HG02798 (cell line): ENCODE measurements around the gene SERINC5.
"Not testable (repeated sequence)": the region's sequence is repeated elsewhere in the genome, so short reads cannot be mapped to it uniquely, and the experiment has no call there.

Experiments used
- ATAC-seq: cut with Tn5 transposase; IDR thresholded peaks from one replicate; pipeline ENCODE4 v1.9.1; 2021; ENCODE audit warnings: mild to moderate bottlenecking; ENCODE audit not compliant: unreplicated experiment, poor library complexity

SERINC5 gene

GRCh38 chr5:80205846-80206245, 50.0 kb downstream of the SERINC5 start:
- no peak for ATAC-seq

GRCh38 chr5:80204808-80205614, 50.8 kb downstream of the SERINC5 start:
- ATAC-seq: no peak

GRCh38 chr5:80201763-80202162, 54.1 kb downstream of the SERINC5 start:
- ATAC-seq: not testable (repeated sequence)

- ATAC-seq: no peak
Measured at GRCh38 chr5:80198920-80199319, 56.9 kb downstream of the SERINC5 start.

GRCh38 chr5:80198399-80198798, 57.4 kb downstream of the SERINC5 start:
- no peak for ATAC-seq

- ATAC-seq: no peak
Measured at GRCh38 chr5:80195837-80196400, 59.9 kb downstream of the SERINC5 start.

GRCh38 chr5:80194468-80194867, 61.4 kb downstream of the SERINC5 start:
- no peak for ATAC-seq

GRCh38 chr5:80193401-80193800, 62.4 kb downstream of the SERINC5 start:
- ATAC-seq: no peak

GRCh38 chr5:80192507-80193241, 63.2 kb downstream of the SERINC5 start:
- ATAC-seq: no peak

GRCh38 chr5:80191991-80192398, 63.9 kb downstream of the SERINC5 start:
- ATAC-seq: no peak

- no peak for ATAC-seq
Measured at GRCh38 chr5:80191397-80191796, 64.5 kb downstream of the SERINC5 start.

GRCh38 chr5:80190960-80191359, 64.9 kb downstream of the SERINC5 start:
- no peak for ATAC-seq

- no peak for ATAC-seq
Measured at GRCh38 chr5:80189701-80190100, 66.1 kb downstream of the SERINC5 start.

GRCh38 chr5:80189201-80189600, 66.6 kb downstream of the SERINC5 start:
- no peak for ATAC-seq

- no peak for ATAC-seq
Measured at GRCh38 chr5:80187421-80188090, 68.3 kb downstream of the SERINC5 start.

GRCh38 chr5:80185535-80185934, 70.3 kb downstream of the SERINC5 start:
- not testable (repeated sequence) for ATAC-seq

- no peak for ATAC-seq
Measured at GRCh38 chr5:80185095-80185494, 70.8 kb downstream of the SERINC5 start.

GRCh38 chr5:80184235-80185023, 71.4 kb downstream of the SERINC5 start:
- no peak for ATAC-seq

GRCh38 chr5:80183728-80184234, 72.1 kb downstream of the SERINC5 start:
- not testable (repeated sequence) for ATAC-seq
